WTC11 (cell line): Measurements from ENCODE around the gene TJP3.

ENCODE experiments used
- NR1H2 ChIP-seq: sonication (generic); formaldehyde crosslinking; IDR thresholded peaks from 2 replicates; pipeline ENCODE4 v1.9.0; 2021; ENCODE audit warnings: mild to moderate bottlenecking, moderate library complexity, missing genetic modification reagents
- ZBTB21 ChIP-seq: sonication (generic); formaldehyde crosslinking; IDR thresholded peaks from 2 replicates; pipeline ENCODE4 v1.8.1; 2023; ENCODE audit warnings: mild to moderate bottlenecking, missing genetic modification reagents, borderline replicate concordance
- TF ChIP-seq, protein P1 (sequence below): fragments of 200-600 bp; IDR thresholded peaks from 2 replicates; pipeline ENCODE4 v1.8.0; 2022; ENCODE audit warnings: antibody characterized with exemption
- TF ChIP-seq, protein P2 (sequence below): sonication (generic); formaldehyde crosslinking; IDR thresholded peaks from 2 replicates; pipeline ENCODE4 v1.8.0; 2022; ENCODE audit warnings: mild to moderate bottlenecking, missing genetic modification reagents
- TF ChIP-seq, protein P3 (sequence below): sonication (generic); formaldehyde crosslinking; IDR thresholded peaks from 2 replicates; pipeline ENCODE4 v1.8.1; 2022; ENCODE audit warnings: mild to moderate bottlenecking, moderate library complexity, missing genetic modification reagents
- TF ChIP-seq, protein P4 (sequence below): sonication (generic); formaldehyde crosslinking; IDR thresholded peaks from 2 replicates; pipeline ENCODE4 v1.8.1; 2023; ENCODE audit warnings: mild to moderate bottlenecking, missing genetic modification reagents, moderate library complexity
- TF ChIP-seq, protein P5 (sequence below): sonication (generic); formaldehyde crosslinking; IDR thresholded peaks from 2 replicates; pipeline ENCODE4 v1.8.1; 2023; ENCODE audit warnings: mild to moderate bottlenecking, moderate library complexity, missing genetic modification reagents
- TF ChIP-seq, protein P6 (sequence below): sonication (generic); formaldehyde crosslinking; IDR thresholded peaks from 2 replicates; pipeline ENCODE4 v1.8.0; 2023; ENCODE audit warnings: mild to moderate bottlenecking, missing genetic modification reagents

DNA sequence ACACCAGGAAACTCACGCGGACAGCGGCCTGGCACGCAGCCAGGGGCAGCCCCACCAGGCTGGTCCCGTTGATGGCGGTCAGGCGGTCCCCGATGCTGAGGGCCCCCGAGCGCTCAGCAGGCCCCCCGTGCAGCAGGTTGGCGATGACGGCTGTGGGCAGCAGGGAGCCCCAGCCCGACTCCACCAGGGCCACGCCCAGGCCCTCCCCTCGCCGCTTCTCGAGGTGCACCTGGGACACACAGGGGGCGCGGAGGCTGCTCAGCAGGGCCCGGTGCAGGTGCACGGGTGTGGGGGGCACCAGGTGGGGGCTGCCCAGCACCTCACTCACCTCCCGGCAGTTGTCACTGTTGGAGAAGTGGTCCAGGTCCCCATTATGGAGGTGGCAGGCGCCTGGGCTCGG is 44.3 kb downstream of the TJP3 start:
- TF ChIP-seq NR1H2 (no peak), ZBTB21 (CRISPR knock-in tag) (no peak)
- TF ChIP-seq, protein P1, sequence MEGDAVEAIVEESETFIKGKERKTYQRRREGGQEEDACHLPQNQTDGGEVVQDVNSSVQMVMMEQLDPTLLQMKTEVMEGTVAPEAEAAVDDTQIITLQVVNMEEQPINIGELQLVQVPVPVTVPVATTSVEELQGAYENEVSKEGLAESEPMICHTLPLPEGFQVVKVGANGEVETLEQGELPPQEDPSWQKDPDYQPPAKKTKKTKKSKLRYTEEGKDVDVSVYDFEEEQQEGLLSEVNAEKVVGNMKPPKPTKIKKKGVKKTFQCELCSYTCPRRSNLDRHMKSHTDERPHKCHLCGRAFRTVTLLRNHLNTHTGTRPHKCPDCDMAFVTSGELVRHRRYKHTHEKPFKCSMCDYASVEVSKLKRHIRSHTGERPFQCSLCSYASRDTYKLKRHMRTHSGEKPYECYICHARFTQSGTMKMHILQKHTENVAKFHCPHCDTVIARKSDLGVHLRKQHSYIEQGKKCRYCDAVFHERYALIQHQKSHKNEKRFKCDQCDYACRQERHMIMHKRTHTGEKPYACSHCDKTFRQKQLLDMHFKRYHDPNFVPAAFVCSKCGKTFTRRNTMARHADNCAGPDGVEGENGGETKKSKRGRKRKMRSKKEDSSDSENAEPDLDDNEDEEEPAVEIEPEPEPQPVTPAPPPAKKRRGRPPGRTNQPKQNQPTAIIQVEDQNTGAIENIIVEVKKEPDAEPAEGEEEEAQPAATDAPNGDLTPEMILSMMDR: no peak
- TF ChIP-seq, protein P2, sequence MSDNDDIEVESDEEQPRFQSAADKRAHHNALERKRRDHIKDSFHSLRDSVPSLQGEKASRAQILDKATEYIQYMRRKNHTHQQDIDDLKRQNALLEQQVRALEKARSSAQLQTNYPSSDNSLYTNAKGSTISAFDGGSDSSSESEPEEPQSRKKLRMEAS (CRISPR knock-in tag): no peak
- TF ChIP-seq, protein P3, sequence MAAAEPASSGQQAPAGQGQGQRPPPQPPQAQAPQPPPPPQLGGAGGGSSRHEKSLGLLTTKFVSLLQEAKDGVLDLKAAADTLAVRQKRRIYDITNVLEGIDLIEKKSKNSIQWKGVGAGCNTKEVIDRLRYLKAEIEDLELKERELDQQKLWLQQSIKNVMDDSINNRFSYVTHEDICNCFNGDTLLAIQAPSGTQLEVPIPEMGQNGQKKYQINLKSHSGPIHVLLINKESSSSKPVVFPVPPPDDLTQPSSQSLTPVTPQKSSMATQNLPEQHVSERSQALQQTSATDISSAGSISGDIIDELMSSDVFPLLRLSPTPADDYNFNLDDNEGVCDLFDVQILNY (CRISPR knock-in tag): no peak
- TF ChIP-seq, protein P4, sequence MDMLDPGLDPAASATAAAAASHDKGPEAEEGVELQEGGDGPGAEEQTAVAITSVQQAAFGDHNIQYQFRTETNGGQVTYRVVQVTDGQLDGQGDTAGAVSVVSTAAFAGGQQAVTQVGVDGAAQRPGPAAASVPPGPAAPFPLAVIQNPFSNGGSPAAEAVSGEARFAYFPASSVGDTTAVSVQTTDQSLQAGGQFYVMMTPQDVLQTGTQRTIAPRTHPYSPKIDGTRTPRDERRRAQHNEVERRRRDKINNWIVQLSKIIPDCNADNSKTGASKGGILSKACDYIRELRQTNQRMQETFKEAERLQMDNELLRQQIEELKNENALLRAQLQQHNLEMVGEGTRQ: no peak
- TF ChIP-seq, protein P5, sequence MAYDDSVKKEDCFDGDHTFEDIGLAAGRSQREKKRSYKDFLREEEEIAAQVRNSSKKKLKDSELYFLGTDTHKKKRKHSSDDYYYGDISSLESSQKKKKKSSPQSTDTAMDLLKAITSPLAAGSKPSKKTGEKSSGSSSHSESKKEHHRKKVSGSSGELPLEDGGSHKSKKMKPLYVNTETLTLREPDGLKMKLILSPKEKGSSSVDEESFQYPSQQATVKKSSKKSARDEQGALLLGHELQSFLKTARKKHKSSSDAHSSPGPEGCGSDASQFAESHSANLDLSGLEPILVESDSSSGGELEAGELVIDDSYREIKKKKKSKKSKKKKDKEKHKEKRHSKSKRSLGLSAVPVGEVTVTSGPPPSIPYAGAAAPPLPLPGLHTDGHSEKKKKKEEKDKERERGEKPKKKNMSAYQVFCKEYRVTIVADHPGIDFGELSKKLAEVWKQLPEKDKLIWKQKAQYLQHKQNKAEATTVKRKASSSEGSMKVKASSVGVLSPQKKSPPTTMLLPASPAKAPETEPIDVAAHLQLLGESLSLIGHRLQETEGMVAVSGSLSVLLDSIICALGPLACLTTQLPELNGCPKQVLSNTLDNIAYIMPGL (CRISPR knock-in tag): no peak
- TF ChIP-seq, protein P6, sequence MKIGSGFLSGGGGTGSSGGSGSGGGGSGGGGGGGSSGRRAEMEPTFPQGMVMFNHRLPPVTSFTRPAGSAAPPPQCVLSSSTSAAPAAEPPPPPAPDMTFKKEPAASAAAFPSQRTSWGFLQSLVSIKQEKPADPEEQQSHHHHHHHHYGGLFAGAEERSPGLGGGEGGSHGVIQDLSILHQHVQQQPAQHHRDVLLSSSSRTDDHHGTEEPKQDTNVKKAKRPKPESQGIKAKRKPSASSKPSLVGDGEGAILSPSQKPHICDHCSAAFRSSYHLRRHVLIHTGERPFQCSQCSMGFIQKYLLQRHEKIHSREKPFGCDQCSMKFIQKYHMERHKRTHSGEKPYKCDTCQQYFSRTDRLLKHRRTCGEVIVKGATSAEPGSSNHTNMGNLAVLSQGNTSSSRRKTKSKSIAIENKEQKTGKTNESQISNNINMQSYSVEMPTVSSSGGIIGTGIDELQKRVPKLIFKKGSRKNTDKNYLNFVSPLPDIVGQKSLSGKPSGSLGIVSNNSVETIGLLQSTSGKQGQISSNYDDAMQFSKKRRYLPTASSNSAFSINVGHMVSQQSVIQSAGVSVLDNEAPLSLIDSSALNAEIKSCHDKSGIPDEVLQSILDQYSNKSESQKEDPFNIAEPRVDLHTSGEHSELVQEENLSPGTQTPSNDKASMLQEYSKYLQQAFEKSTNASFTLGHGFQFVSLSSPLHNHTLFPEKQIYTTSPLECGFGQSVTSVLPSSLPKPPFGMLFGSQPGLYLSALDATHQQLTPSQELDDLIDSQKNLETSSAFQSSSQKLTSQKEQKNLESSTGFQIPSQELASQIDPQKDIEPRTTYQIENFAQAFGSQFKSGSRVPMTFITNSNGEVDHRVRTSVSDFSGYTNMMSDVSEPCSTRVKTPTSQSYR (CRISPR knock-in tag): no peak
